GM21390 (cell line): ENCODE data around the gene NRXN3.

Experiments
- ATAC-seq: cut with Tn5 transposase; IDR thresholded peaks from one replicate; pipeline ENCODE4 v1.9.1; 2021; ENCODE audit not compliant: unreplicated experiment

NRXN3 gene

DNA sequence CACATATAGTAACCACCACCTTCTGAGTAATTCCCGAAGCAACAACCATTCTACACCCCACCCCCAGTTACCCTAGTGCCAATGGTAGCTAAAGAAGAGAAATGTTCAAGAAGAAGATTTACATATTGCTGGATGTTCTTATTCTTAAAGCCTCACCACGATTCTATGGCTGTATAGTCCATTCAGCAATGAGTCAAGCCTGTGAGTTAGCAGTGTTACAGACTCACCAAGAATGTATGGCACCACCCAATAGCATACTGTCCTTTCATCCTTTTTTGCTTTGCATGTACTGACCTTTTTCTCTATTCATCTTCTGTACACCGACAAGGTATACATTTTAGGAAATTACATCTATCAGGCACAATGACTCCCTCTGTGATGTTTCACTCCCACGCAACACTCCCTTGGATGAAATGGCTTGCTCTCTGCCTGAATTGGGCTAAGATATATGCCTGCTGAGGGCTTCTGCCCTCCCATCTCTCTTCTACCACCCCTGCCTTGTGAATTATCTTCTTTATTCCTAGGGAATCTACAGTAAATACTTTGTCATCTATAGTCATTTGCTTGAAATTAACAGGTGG lies 1095.3 kb downstream of the NRXN3 start:
- no peak for ATAC-seq

DNA sequence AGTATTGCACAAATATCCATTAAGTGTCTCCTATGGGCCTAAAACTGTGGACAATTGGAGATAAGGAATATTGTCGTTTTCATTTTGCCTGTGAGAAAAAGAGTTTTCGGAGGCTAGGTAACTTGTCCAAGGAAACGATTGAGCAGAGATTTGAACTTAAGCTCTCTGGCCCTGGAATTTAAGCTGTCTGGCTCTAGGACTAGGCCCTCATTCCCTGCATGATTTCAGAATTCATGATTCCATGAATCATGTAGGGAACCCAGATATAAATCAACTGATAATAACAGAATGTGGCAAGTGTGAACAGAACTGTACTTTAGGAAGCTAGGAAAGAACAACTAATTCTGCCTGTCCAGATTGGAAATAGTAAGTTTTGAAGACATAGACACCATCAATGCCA lies 1100.2 kb downstream of the NRXN3 start:
- ATAC-seq, result no peak

DNA sequence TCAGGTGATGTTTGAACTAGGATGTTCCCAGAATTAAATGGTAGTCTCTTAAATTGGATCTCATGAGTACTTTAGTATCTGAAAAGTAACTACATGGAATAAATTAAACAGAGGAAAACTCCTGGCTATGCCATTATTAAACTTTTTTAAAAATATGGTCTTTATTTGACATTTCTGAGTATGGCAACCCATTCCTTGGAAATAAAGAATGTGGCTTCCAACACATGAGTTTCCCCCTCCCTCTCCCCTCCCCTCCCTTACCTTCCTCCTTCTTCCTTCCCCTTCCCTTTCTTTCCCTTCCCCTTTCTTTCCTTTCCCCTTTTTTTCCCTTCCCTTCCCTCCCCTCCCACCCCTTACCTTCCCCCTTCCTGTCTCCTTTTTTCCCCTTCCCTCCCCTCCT lies 1100.9 kb downstream of the NRXN3 start:
- ATAC-seq, result no peak

DNA sequence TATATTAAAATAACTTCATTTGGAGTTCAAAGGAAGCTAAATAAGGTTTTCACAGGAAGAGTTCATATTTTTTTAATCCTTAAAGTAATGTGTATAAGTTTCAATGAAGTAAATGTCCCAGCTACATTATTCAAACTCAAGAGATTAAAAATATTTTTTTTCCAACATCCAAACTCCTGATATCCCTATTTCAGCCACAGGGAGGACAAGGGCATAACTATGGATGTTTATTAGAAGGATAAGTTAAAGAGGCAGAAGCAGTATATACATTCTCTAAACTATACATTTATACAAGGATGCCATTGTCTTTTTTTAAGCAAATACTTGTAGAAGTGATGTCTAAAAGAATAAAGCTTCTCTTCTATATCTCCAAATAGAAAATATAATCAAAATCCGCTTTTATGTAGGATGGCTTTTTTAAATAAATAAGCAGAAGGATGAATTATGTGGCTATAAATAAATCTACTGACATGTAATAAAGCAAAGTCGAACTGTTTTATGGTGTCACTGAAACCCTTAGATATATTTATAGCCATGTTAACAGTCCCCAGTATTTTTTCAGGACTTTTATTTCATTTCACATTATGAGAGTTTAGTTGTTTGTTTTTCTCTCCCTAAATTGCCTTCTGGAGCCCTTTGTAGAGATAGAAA lies 1104.6 kb downstream of the NRXN3 start:
- no peak for ATAC-seq

DNA sequence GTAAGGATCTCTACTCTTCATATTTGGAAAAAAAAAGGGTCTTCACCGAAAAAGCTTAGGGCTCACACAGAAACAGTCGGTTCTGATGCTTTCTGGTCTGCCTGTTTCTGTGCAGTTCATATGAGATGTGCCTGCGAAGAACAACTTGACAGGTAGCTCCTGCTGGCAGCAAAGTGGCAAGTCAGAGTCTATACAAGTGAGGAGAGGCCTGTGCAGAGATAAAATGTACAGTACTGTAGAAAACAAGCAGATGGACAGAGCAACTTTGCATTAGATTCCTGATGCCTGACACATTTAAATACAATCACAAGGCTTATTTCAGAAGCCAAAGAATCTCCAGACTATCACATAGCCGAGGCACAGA lies 1105.1 kb downstream of the NRXN3 start:
- no peak for ATAC-seq

DNA sequence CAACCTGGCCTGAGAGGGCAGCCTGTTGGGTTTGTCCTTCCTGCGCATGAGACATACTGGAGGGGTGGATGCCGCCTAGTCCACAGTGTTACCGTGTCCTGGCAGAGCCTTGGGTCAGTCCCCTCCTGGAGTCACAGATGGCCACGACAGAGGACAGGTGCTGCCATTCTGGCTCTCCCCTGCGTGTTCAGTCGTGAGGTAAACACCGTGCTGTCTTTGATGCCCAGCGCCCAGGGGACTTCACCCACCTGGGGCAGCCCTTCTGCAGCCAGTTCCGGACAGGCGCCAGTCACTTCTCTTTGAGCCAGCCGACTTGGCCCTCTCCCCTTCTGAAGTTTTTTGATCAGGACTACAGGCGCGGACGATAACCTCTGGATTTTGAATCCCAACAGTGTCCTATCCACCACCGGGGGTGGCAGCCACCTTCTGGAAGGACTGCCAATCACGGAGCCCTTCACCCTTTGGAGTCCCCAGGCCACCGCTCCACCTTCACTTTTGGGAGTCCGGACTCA lies 1108.2 kb downstream of the NRXN3 start:
- no peak for ATAC-seq

DNA sequence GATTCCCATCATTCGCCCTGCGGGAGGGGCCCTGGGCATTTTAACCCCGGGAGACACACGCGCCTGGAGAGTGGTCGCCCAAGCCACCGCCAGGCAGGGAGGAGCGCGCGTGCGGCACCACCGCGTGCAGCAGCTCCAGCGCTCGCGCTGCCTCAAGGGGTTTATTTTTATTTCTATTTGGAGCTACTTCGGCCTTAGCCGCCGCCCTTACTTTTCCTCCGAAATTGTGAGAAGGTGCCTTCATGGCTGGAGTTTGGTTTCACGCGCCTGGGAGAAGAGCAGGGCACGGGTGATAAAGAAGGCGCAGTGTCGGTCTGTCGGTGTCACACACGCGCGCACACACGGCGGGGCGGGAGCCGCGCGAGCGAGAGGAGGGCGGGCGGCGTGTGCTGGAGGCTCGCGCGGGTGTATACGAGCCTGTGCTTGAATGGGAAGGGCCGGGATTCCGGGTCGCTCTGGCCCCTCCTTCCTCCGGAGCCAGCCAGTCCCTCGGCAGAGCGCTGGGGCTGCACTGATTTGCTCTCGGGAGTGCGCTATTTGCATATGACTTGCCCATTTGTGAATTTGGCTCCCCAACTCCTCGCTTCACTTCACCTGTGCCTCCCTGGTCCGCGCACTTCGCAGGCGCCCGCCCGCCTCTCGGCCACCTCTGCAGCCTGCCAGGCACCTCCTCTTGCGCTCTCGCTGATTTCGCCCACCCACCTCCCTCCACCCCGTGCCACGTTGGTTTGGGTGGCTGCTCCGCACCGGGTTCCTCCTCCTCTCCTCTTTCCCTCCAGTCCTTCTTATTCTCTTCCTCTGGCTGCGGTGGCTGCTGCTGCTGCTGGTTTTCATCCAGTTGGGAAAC lies 1108.8 kb downstream of the NRXN3 start:
- ATAC-seq, result no peak

DNA sequence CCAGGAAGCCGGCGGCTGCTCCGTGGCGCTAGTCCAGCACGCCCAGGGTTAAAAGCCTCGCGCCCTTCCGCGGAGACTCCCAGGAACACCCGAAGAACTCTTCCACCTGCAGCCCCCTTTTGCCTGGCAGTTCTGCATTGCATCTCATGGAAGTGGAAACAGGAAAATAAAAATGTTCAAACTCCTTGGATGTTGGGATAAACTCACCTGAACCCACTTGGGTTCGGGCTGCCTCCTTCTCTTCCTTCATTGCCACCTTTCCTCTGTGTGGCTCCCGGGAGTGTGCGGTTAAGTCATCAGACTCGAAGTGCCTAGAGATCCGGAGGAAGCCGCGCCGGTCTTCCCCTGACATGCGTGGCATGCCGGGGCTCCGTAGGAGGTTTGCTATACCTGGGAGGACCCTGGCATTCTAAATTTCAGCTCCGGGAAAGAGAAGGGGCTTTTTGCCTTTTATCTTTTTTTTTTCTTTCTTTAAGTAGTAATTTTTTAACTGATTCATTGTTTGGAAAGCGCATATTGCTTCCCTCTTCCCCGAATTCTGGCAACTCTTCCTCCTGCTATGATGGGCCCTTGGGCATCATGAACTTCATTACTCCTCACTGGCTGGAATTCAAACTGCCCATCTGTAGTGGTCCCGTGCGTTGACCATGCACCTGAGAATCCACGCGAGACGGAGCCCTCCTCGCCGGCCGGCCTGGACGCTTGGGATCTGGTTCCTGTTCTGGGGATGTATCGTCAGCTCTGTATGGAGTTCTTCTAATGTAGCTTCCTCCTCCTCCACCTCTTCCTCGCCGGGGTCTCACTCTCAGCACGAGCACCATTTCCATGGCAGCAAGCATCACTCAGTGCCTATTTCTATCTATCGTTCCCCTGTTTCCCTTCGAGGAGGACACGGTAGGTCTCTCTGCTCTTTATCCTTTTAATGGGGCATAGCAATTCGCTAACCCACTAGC lies 1109.7 kb downstream of the NRXN3 start:
- ATAC-seq, result no peak

DNA sequence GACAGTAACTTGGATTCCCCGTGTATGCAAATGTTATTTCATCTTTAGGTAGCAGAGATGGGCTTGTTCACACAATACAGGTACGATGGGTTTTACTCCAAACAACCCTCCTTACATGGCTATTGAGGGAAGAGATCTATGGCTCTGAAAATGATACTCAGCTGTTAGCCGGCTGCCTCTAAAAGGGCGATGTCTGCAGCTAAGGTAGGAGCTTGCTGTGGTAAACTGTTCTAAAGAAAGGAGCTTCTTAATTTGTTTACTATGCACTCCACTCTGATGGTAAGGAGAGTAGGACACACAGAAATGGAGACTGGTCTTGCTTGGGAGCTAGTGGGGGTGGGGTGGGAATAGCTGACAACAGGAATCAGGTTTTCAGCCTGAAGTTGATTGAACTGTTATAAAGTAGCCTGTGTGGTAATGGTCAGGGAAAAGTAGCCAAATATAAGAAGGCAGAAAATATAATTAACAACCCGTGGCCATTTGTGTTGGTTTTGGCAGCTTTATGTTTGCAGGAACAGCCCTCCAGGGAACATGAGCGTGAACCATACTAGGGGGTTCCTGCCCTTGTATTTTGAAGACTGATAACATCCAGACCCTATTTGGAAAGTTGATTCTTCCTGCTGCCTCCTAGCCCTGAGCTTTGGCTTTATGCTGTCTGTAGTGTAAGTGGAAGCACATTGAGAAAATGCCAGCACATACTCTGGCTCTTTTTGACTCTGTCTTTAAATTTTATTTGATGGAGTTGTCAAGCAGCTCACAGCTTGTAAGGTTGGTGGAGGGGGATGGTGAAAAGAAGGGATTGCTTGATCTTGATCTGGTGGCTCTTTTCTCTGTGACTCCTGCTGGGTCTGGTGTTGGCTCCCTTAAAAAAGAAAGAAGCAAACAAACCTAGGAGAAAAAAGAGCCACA lies 1111.3 kb downstream of the NRXN3 start:
- no peak for ATAC-seq

DNA sequence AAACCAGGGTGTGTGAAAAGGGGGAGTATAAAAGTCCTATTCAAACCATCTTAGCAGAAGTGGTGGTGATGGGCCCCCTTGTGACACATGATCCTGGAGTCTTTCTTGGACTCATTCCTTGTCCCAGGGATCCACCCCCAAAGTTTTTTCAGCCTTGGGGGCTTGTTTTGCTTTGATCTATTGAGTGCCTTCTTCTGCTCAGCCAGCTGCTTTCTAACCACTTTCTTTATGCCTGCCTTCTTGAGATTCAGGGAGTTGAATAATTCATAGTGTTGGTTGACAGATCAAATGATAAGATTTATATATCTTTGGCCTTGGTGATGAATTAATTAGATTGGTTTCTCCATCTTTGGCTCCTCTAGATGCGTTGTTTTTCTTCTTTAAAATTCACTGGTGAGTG lies 1114.4 kb downstream of the NRXN3 start:
- no peak for ATAC-seq

DNA sequence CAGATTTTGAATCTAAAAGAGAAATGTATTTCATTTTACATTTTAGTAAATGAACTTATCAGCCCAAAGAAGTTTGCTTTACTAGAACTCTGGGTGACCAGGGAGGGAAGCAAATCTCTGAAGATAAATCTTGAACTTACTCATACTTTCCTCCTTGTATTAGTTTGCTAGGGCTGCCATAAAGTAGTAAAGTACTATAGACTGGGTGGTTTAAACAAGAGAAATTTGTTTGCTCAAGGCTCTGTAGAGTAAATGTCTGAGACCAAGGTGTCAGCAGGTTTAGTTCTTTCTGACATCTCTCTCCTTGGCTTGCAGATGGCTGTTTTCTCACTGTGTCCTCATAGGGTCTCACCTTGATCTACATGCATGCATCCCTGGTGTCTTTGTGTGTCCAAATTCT lies 1115.1 kb downstream of the NRXN3 start:
- no peak for ATAC-seq

DNA sequence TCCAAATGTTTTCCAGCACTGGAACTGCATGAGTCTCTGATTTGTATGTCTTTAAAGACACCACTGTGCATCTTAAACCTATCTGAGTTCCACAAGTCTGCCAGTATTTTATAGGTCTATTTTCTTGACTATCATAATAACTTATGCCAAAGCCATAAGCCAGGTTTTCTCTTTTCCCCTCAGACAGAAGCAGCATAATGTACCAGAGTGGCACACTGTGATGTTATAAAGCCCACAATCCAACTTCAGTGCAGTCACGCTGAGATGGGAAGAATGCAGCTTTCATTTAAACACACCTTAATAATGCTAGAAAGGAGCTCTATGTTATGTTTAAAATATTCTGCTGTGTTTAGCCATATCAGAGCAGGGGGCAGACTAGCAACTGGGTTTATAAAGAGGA lies 1117.8 kb downstream of the NRXN3 start:
- no peak for ATAC-seq

DNA sequence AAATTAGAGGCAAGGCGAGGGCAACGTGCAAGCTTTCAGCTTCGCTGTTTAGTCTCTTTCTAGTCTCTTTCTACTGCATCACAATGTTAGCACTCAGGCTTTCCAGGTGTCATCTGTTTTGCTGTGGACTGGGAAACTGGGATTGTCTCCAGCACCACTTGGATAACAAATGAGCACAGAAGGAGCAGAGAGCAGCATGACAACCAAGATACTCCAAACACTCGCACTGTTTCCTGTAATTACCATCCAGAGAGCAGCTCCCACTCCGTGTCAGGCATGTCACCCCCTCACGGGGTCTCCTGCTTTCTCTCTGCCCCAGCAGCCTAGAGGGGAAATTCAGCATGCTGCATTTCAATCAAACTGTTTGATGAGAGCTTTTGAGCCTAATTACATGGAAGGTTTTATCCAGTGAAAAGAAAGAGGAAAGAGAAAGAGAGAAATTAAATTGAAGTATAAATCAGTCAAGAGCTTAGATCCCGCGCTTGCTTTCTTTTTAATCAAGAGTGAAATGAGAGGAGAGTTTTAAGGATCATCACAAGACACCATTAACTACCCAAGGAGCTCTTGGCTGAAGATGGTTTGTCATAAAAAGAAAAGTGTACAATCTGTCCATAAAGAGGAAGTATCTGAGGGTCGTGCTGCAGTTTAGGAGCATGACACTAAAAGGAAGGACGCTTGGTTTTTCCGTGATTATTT lies 1123.5 kb downstream of the NRXN3 start:
- no peak for ATAC-seq

DNA sequence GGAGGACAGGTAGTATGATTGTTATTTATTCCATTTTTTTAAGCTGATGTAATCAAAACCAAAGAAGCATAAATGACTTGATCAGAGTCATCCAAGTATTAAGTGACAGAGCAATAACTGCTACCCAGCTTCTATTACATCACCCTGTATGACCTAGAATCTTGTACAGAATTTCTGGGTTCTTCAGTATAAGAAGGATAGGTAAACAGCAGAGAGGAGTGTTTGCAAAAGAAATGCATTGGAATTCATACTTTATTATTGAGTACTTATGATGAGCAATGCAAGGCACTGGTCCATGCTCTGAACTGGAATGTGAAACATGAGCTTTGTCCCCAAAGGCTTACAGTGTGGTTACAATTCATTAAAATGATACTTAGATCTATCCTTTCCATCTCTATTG lies 1124.3 kb downstream of the NRXN3 start:
- no peak for ATAC-seq

DNA sequence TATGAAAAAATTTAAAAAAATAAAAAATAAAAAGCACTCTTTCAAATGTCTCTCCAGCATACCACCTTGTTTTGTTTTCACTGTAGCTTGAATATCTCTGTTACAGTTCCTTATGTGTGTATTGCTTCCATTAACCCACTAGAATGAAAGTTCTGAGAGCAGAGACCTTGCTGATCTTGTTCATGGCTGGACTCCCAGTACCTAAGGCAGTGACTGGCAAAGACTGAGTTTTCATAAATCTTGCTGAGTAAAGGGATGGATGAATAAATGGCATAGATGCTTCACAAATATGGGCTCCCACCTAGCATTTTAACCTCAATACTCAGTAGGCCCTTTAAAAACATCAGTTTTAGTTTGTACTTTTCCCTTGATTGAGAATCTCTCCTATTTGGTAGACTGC lies 1125.2 kb downstream of the NRXN3 start:
- ATAC-seq, result no peak

DNA sequence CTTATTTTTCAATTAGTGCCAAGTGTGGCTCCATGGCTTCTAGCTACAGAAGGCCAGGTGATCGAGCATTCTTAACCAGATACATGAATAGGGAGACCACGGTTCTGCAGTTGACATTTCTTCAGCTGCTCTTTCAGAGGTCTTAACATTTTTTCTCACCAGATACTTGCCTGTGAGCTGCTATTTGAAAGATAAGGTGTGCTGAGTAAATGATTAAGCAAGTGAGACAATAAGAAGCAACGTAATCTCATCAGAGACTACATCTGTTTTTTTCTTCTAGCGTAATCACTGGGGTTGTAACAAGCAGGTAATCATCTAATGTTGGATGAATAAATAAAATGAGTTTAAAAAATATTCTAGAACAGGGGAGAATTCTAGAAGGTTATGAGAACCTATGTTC lies 1128.2 kb downstream of the NRXN3 start:
- ATAC-seq, result no peak

DNA sequence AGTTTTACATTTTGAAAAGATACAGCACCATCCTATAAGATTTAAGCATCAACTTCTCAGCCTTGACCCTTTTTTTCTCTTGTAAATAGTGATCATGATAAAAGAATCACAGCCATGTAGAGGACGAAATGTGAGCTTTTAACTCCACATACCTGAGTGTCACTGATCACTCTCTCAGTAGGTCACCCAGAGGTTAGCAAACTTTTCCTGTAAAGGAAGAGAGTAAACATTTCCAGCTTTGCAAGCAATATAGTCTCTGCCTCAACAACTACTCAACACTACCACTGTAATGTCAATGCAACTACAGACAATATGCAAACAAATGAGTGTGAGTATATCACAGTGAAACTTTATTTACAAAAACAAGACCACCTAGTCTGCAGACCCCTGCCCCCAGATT lies 1129.0 kb downstream of the NRXN3 start:
- ATAC-seq, result no peak

DNA sequence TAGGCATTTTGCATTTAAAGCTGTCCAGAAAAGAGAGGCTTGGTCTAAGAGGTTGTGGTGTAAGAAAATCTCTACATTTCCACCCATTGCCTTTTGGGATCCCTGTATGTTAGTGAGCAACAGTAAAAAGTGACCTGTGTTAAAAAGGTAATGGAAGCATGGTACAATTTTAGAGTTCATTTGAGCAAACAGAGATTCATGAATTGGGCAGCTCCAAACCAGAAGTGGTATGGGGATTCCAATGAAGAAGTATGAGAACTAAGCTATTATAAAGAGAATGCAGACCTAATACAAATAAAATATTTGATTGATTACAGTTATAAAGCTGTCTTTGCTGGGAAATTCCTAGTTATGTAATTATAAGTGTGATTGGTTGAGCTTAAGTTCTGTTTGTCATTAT lies 1134.1 kb downstream of the NRXN3 start:
- ATAC-seq, result no peak

DNA sequence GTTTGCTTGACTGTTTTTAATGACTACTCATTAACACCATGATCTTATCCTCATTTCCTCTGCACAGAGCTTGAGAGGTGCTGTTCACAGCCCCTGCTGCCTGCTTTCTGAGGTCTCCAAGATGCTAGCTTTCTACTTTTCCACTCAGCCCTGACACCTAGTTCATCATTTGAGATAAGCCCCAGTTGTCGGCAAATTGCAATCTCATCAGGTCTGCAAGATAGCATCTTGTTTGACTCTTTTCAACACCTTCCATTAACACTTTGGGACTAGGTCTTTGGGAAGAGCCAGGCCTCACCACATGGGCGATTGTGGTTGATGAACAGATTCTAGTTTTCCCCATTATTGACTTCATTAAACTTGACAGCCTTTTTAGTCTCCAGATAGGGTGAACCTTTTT lies 1136.4 kb downstream of the NRXN3 start:
- no peak for ATAC-seq
